Kidney (tissue), 14 donors: ENCODE results near the gene SNTB2. TPM values are rescaled to one million over a fixed set of nuclear protein-coding genes. Genes with fewer than 3 reads are reported as not detected.
"Not testable (repeated sequence)": the region's sequence is repeated elsewhere in the genome, so short reads cannot be mapped to it uniquely, and the experiment has no call there.

Experiments used
- DNase-seq, 5 donors: peaks; one replicate each; pipeline ENCODE4 v3.0.0-alpha.2; 2013 to 2020
- FAIRE-seq: peaks from 2 replicates; lab custom pipeline; 2012; peaks lifted over from hg19 to GRCh38; lab: Jason Lieb, UNC
- H3K27ac ChIP-seq, 2 donors: one replicate each; pipeline ENCODE4 v1.7.0; 2013; ENCODE audit warnings: low read depth in 2 of 2, low read length in 2 of 2, inconsistent platforms in 1 of 2
- H3K27me3 ChIP-seq: one replicate; pipeline ENCODE4 v1.7.1; 2013; ENCODE audit warnings: low read length, inconsistent platforms; ENCODE audit not compliant: control insufficient read depth, insufficient read depth
- H3K36me3 ChIP-seq, 3 donors: one replicate each; pipeline versions ENCODE4 v1.7.0 to v1.7.1; 2013; ENCODE audit warnings: low read length in 3 of 3, control low read depth in 1 of 3, inconsistent platforms in 1 of 3; ENCODE audit not compliant: insufficient read depth in 3 of 3, control insufficient read depth in 2 of 3
- H3K4me1 ChIP-seq, 3 donors: one replicate each; pipeline versions ENCODE4 v1.7.0 to v1.7.1; 2013; ENCODE audit warnings: low read length in 3 of 3, inconsistent platforms in 1 of 3, low read depth in 1 of 3; ENCODE audit not compliant: control insufficient read depth in 2 of 3, insufficient read depth in 2 of 3
- H3K4me3 ChIP-seq, 3 donors: one replicate each; pipeline versions ENCODE4 v1.7.0 to v1.8.1; 2013; ENCODE audit warnings: low read length in 3 of 3, control low read depth in 1 of 3, inconsistent platforms in 1 of 3
- H3K9ac ChIP-seq, 3 donors: one replicate each; pipeline versions ENCODE4 v1.7.0 to v1.7.1; 2013; ENCODE audit warnings: low read length in 3 of 3, control low read depth in 1 of 3, inconsistent platforms in 1 of 3
- H3K9me3 ChIP-seq, 3 donors: one replicate each; pipeline versions ENCODE4 v1.7.0 to v1.7.1; 2013; ENCODE audit warnings: low read length in 3 of 3, control low read depth in 1 of 3, inconsistent platforms in 1 of 3; ENCODE audit not compliant: control insufficient read depth in 2 of 3, insufficient read depth in 1 of 3
- CTCF ChIP-seq: IDR thresholded peaks from 3 replicates; pipeline ENCODE4 v1.5.1; 2012; ENCODE audit warnings: mild to moderate bottlenecking, moderate library complexity, borderline replicate concordance; ENCODE audit not compliant: insufficient read depth; ENCODE audit errors: extremely low read depth
- intact Hi-C: fragments of 100-400 bp; cut with DNase I; formaldehyde crosslinking; loops from one replicate; pipeline ENCODE4 v1.11.1; 2022
- polyA plus RNA-seq: library from polyadenylated mRNA; stranded (reverse); fragments of 350-450 nt; fragmentation: Illumina TruSeq; extraction: RNeasy Lipid Tissue Mini Kit (QIAGEN cat#74804); gene quantifications from one replicate; pipeline ENCODE4 v1.2.3, GENCODE V29; 2014; ENCODE audit warnings: low read depth, low replicate concordance; ENCODE audit not compliant: insufficient read depth
- total RNA-seq: library from RNA; stranded (reverse); fragmentation: NEBNext Ultra II Directional; extraction: Animal tissue kit (Norgen Biotek cat#: 25700); gene quantifications from one replicate; pipeline ENCODE4 v1.2.1, GENCODE V29; 2021
- donor health status: control.
- donor health status: control.
- donor health status: control.
- donor health status: control.
- donor health status: control.
- donor health status: DM: yes; HTN: yes; CAD: no.
- donor health status: Normal renal cell carcinoma (clear cell type).

The SNTB2 gene
- total and polyA plus RNA-seq, 2 donors from 2014 or later = 4.8 to 45.1 TPM

GRCh38 chr16:69294051-69294450 lies 107.1 kb downstream of the SNTB2 start:
- DNase-seq = no peak
- no peak for FAIRE-seq

GRCh38 chr16:69296771-69297170 lies 109.8 kb downstream of the SNTB2 start:
- not testable (repeated sequence) for FAIRE-seq
- H3K36me3 ChIP-seq = peaks cover 0 to 22% (median 6%) of the 10 kb centered on the region in 3 donors

More at GRCh38 chr16:69294051-69294450, 107.1 kb downstream of the SNTB2 start:
- Histone ChIP-seq H3K4me3 (no peak overlapping the region), H3K9me3 (no peaks in the 10 kb centered on the region), H3K27ac (no peak overlapping the region), H3K27me3 (no peaks in the 10 kb centered on the region), H3K9ac (no peak overlapping the region), H3K4me1 (no peaks in the 10 kb centered on the region), H3K36me3 (peaks cover 0 to 3% (median 0%) of the 10 kb centered on the region in 3 donors)
- no peak for TF ChIP-seq CTCF
- intact Hi-C loops = no loop called here

GRCh38 chr16:69298261-69298660 lies 111.3 kb downstream of the SNTB2 start:
- FAIRE-seq = no peak
- Histone ChIP-seq H3K27me3 (no peaks in the 10 kb centered on the region), H3K4me3 (no peak overlapping the region), H3K9ac (no peak overlapping the region), H3K27ac (no peak overlapping the region), H3K4me1 (no peaks in the 10 kb centered on the region), H3K36me3 (peaks cover 0 to 22% (median 7%) of the 10 kb centered on the region in 3 donors), H3K9me3 (no peaks in the 10 kb centered on the region)
- intact Hi-C loops = no loop called here
- DNase-seq = no peak
- TF ChIP-seq CTCF = no peak

More at GRCh38 chr16:69296771-69297170, 109.8 kb downstream of the SNTB2 start:
- H3K9me3 ChIP-seq, DNase-seq, H3K27ac ChIP-seq, H3K4me1 ChIP-seq, H3K27me3 ChIP-seq, intact Hi-C loops, H3K4me3 ChIP-seq, H3K9ac ChIP-seq: not testable (repeated sequence)

GRCh38 chr16:69301187-69301586 lies 114.2 kb downstream of the SNTB2 start:
- Histone ChIP-seq H3K27ac (no peak overlapping the region), H3K36me3 (peaks cover 0 to 19% (median 8%) of the 10 kb centered on the region in 3 donors), H3K4me3 (no peak overlapping the region), H3K9ac (no peak overlapping the region), H3K27me3 (no peaks in the 10 kb centered on the region), H3K4me1 (no peaks in the 10 kb centered on the region), H3K9me3 (no peaks in the 10 kb centered on the region)
- FAIRE-seq = no peak
- no peak for DNase-seq
- no peak for TF ChIP-seq CTCF
- intact Hi-C loops = no loop called here
